HepG2 (cell line): Measurements from ENCODE around the gene DRD1. TPM values are rescaled to one million over a fixed set of nuclear protein-coding genes. Genes with fewer than 3 reads are reported as not detected.

Experiments used
- ATAC-seq: fragments of 200-7000 bp; cut with Tn5 transposase; 3 replicates; pipeline ENCODE4 v1.9.1; 2020; ENCODE audit warnings: mild to moderate bottlenecking, moderate library complexity
- BruUV-seq: library from RNA; stranded (reverse); fragments of 400-500 nt; replicated peaks from 2 replicates; lab custom pipeline; 2021; lab: Mats Ljungman, UMichigan
- CTCF ChIA-PET: fragments of 300-600 bp; formaldehyde crosslinking; extraction: SDS; loops from one replicate; lab custom pipeline; 2021; ENCODE audit warnings: low total read pairs, inconsistent platforms, low intra/inter-chr PET ratio; lab: Yijun Ruan, JAX
- POLR2A ChIA-PET: fragments of 350-600 bp; sonication (Branson Sonifier 250); formaldehyde crosslinking; loops from one replicate; lab custom pipeline; 2020; ENCODE audit warnings: antibody characterized with exemption, inconsistent platforms; lab: Yijun Ruan, JAX
- DNase-seq: peaks from one replicate; pipeline ENCODE4 v3.0.0-alpha.2; 2015; ENCODE audit warnings: low spot score
- FAIRE-seq: peaks from 3 replicates; lab custom pipeline; 2011; peaks lifted over from hg19 to GRCh38; lab: Jason Lieb, UNC
- H2AFZ ChIP-seq: one replicate; pipeline ENCODE4 v1.6.1; 2011; ENCODE audit warnings: low read length, inconsistent platforms
- H3K27ac ChIP-seq: fragments of 300-600 bp; 3 replicates; pipeline ENCODE4 v1.8.0; 2011; ENCODE audit warnings: mixed run types, mild to moderate bottlenecking, mixed read lengths, low read length, inconsistent platforms; ENCODE audit not compliant: insufficient read depth; ENCODE audit errors: extremely low read length
- H3K27me3 ChIP-seq, 2 experiments: fragments of 200-600 bp in 1 of 2; 2 replicates in 1 of 2; 3 replicates in 1 of 2; pipeline versions ENCODE4 v1.6.0 to v1.8.0; 2011; ENCODE audit warnings: low read length in 2 of 2, mild to moderate bottlenecking in 2 of 2, moderate library complexity in 2 of 2, inconsistent platforms in 1 of 2; ENCODE audit not compliant: insufficient read depth in 2 of 2, control insufficient read depth in 1 of 2
- H3K36me3 ChIP-seq, 2 experiments: fragments of 200-600 bp in 1 of 2; replicated peaks in 1 of 2; 2 replicates in 1 of 2; 3 replicates in 1 of 2; pipeline versions ENCODE4 v1.5.1 to v1.8.0; 2011; ENCODE audit warnings: low read length in 2 of 2, inconsistent platforms in 1 of 2; ENCODE audit not compliant: insufficient read depth in 2 of 2, control insufficient read depth in 1 of 2
- H3K4me1 ChIP-seq: 2 replicates; pipeline ENCODE4 v1.5.1; 2012; ENCODE audit warnings: low read length, inconsistent platforms; ENCODE audit not compliant: insufficient read depth
- H3K4me2 ChIP-seq: 2 replicates; pipeline ENCODE4 v1.6.0; 2011; ENCODE audit warnings: low read depth, low read length, inconsistent platforms
- H3K4me3 ChIP-seq, 3 experiments: fragments of 200-600 bp in 1 of 3; sonication (generic), shearing (Covaris generic) in 1 of 3; replicated peaks in 1 of 3; 2 replicates each; pipeline ENCODE4 v1.5.1; 2011 to 2016; ENCODE audit warnings: low read length in 3 of 3, inconsistent platforms in 2 of 3, low read depth in 2 of 3, mild to moderate bottlenecking in 2 of 3, control low read depth in 1 of 3, mixed read lengths in 1 of 3; ENCODE audit not compliant: insufficient read depth in 1 of 3
- H3K79me2 ChIP-seq: one replicate; pipeline ENCODE4 v1.6.1; 2011; ENCODE audit warnings: low read length, inconsistent platforms; ENCODE audit not compliant: insufficient read depth
- H3K9ac ChIP-seq: 2 replicates; pipeline ENCODE4 v1.6.0; 2011; ENCODE audit warnings: mild to moderate bottlenecking, low read depth, low read length, inconsistent platforms; ENCODE audit not compliant: insufficient read depth
- H3K9me3 ChIP-seq: 2 replicates; pipeline ENCODE4 v1.5.1; 2012; ENCODE audit warnings: mild to moderate bottlenecking, low read length
- H4K20me1 ChIP-seq: 2 replicates; pipeline ENCODE4 v1.6.0; 2011; ENCODE audit warnings: inconsistent platforms, mild to moderate bottlenecking, low read length, moderate library complexity; ENCODE audit not compliant: insufficient read depth
- CEBPB ChIP-seq: IDR thresholded peaks from 2 replicates; pipeline ENCODE4 v1.6.1; 2011; ENCODE audit warnings: low read depth, low read length, improper control_type of control experiment, borderline replicate concordance
- FIP1L1 ChIP-seq: fragments of 200-400 bp; formaldehyde crosslinking; IDR thresholded peaks from 2 replicates; pipeline ENCODE4 v1.6.1; 2018; ENCODE audit warnings: low read depth, mild to moderate bottlenecking, low read length, moderate library complexity, borderline replicate concordance; ENCODE audit not compliant: insufficient read depth
- LCORL ChIP-seq, 2 experiments: fragments of 450-650 bp in 1 of 2; sonication (generic) in 1 of 2; formaldehyde crosslinking in 1 of 2; IDR thresholded peaks; 2 replicates each; pipeline versions ENCODE4 v1.5.0 to v1.6.1; 2017 to 2020; ENCODE audit warnings: antibody characterized with exemption in 1 of 2, missing genetic modification reagents in 1 of 2
- PLSCR1 ChIP-seq: sonication (generic); formaldehyde crosslinking; IDR thresholded peaks from 2 replicates; pipeline ENCODE4 v1.5.0; 2020; ENCODE audit warnings: missing genetic modification reagents, mild to moderate bottlenecking, borderline replicate concordance
- RAD21 ChIP-seq: fragments of 450-650 bp; formaldehyde crosslinking; IDR thresholded peaks from 2 replicates; pipeline ENCODE4 v1.5.0; 2020; ENCODE audit warnings: mild to moderate bottlenecking
- RXRB ChIP-seq: IDR thresholded peaks from 2 replicates; pipeline ENCODE4 v1.6.1; 2016; ENCODE audit warnings: borderline replicate concordance, missing genetic modification reagents, missing compliant biosample characterization
- SMARCE1 ChIP-seq: fragments of 450-650 bp; IDR thresholded peaks from 2 replicates; pipeline ENCODE4 v1.6.1; 2017; ENCODE audit warnings: borderline replicate concordance
- ZNF329 ChIP-seq: sonication (generic); formaldehyde crosslinking; IDR thresholded peaks from 2 replicates; pipeline ENCODE4 v1.9.0; 2021; ENCODE audit warnings: low read depth, mild to moderate bottlenecking, missing genetic modification reagents
- ZNF446 ChIP-seq: sonication (generic); formaldehyde crosslinking; IDR thresholded peaks from 2 replicates; pipeline ENCODE4 v1.5.0; 2020; ENCODE audit warnings: mild to moderate bottlenecking, missing genetic modification reagents
- ZNF775 ChIP-seq: sonication (generic); formaldehyde crosslinking; IDR thresholded peaks from 2 replicates; pipeline ENCODE4 v1.4.0; 2020; ENCODE audit warnings: missing genetic modification reagents, mild to moderate bottlenecking, moderate library complexity, borderline replicate concordance
- WGBS: methylation state at CpG from one replicate; pipeline ENCODE4 v1.1.6; 2017; ENCODE audit warnings: low lambda C conversion rate; 5-methylcytosine and 5-hydroxymethylcytosine counted together
- in situ Hi-C: cut with HindIII; loops from 2 replicates; pipeline ENCODE4 v1.10.0; 2017; ENCODE audit warnings: low pct_unique_long_range_greater_than_20kb; ENCODE audit not compliant: extremely low pct_ligation_motif_present
- intact Hi-C: fragments of 100-400 bp; cut with micrococcal nuclease; formaldehyde crosslinking; loops from one replicate; pipeline ENCODE4 v1.10.0; 2022; ENCODE audit not compliant: unreplicated experiment
- polyA plus RNA-seq, 8 experiments: library from polyadenylated mRNA; depleted of rRNA in 3 of 8; stranded (reverse) in 7 of 8; unstranded in 1 of 8; fragments of >200 nt; fragmentation: Illumina TruSeq in 4 of 8; extraction: Trizol in 4 of 8; gene quantifications; 2 replicates each; pipeline versions ENCODE4 v1.2.1 to v1.2.3, GENCODE V29; 2011 to 2016; ENCODE audit warnings: low read depth in 4 of 8, missing spikeins in 1 of 8, mixed read lengths in 1 of 8; ENCODE audit not compliant: insufficient read depth in 1 of 8
- total RNA-seq, 5 experiments: library from RNA; depleted of rRNA; stranded (reverse); fragments of >200 nt; fragmentation: Illumina TruSeq; extraction: Trizol; gene quantifications; 2 replicates each; pipeline ENCODE4 v1.2.3, GENCODE V29; 2016; ENCODE audit warnings: low read depth in 1 of 5
- TF ChIP-seq, protein P1 (sequence below): sonication (generic); formaldehyde crosslinking; IDR thresholded peaks from 2 replicates; pipeline ENCODE4 v1.4.0; 2020; ENCODE audit warnings: missing genetic modification reagents

The DRD1 gene
- total and polyA plus RNA-seq, 2 of the 13 experiments (the other 11 are each of a cell fraction or from before 2014, with no cell fraction given), result not detected

DNA sequence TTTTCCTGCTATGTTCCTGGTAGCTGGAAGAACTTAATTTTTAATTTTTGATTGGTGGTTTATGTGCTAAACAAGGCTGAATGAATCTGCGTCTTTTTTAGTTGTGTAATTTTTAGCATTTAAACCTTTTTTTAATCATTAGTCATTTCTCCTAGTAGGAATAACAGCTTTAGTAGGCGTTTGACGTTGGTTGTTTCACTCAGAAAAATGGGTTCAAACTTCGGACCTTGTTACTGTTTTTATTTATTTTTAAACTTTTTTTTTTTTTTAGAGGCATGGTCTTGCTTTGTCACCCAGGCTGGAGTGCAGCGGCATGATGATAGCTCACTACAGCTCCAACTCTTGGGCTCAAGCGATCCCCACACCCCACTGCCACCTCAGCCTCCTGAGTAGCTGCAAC lies 47.2 kb upstream of the DRD1 start:
- Histone ChIP-seq H4K20me1 (peaks cover 59% of the 10 kb centered on the region), H3K9me3 (no peaks in the 10 kb centered on the region), H3K27ac (no peak overlapping the region), H3K4me3 (no peak overlapping the region), H3K9ac (no peak overlapping the region), H2AFZ (no peak overlapping the region), H3K27me3 (no peaks in the 10 kb centered on the region), H3K36me3 (peaks cover 33 to 64% of the 10 kb centered on the region in 2 experiments), H3K4me1 (no peaks in the 10 kb centered on the region)
- DNase-seq (no peak), ATAC-seq (no peak), FAIRE-seq (no peak)
- BruUV-seq, result no TSS peak
- intact Hi-C loops, result no loop called here
- in situ Hi-C loops, result no loop called here
- POLR2A ChIA-PET, result no interaction called here
- WGBS, result 91% methylated on average over 6 of the region's 6 CpGs
- no peak for TF ChIP-seq RXRB (CRISPR knock-in tag)
- no peak for TF ChIP-seq ZNF775 (CRISPR knock-in tag)
- no peak for TF ChIP-seq ZNF446 (CRISPR knock-in tag)
- no peak for TF ChIP-seq CEBPB
- TF ChIP-seq, all 625 proteins: peak for 0
- CTCF ChIA-PET, result no interaction called here
- no peak overlapping the region for H3K4me2 ChIP-seq
- H3K79me2 ChIP-seq, result peaks cover 51% of the 10 kb centered on the region

DNA sequence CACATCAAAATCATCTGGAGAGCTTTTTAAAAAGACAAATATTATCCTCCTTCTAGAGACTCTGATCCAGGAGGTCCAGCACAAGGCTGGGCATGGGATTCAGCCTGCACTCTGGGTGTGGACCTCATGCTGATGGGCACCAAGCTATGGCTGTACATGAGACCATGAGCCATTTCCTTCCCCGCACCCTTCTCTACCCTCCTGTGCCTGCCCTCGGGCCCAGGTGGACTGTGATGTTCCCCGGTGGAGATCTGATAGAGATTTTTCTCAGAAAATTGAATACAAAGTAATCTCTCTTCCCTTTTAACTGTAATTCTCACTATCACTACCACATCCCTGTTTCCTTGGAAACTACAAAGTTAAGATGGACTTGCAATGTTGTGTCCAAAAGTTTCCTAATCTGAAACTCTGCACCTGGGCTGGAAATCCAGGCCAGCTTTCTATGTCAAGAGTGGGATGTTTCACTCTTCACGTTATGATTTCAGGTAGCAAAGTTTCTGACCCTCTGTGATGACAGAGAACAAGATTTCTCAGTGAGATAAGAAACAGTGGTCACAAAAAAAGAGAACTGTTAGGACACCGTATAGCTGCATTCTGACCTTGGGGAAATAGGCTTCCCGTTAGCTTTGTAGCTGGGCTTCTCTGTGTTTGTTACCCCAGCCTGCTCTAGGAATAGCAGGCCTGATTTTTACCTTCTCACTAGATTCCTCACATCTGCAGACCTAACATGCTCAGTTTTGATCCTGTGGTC lies 45.9 kb upstream of the DRD1 start:
- CTCF ChIA-PET, result no interaction called here
- Histone ChIP-seq H3K9ac (no peak overlapping the region), H3K9me3 (no peaks in the 10 kb centered on the region), H3K79me2 (peaks cover 65% of the 10 kb centered on the region), H3K4me1 (no peaks in the 10 kb centered on the region), H4K20me1 (peaks cover 70% of the 10 kb centered on the region), H3K4me3 (no peak overlapping the region), H3K36me3 (peaks cover 38 to 73% of the 10 kb centered on the region in 2 experiments), H3K4me2 (no peak overlapping the region), H2AFZ (no peak overlapping the region), H3K27ac (no peak overlapping the region), H3K27me3 (no peaks in the 10 kb centered on the region)
- no TSS peak for BruUV-seq
- FAIRE-seq (no peak), DNase-seq (no peak), ATAC-seq (no peak)
- POLR2A ChIA-PET, result interaction anchor here (1.7 kb wide), 1 partner anchor 12 kb away, joined by 4 read pairs; the partner anchor contains the start of gene SFXN1
- WGBS, result 88% methylated on average over 6 of the region's 6 CpGs
- in situ Hi-C loops, result no loop called here
- intact Hi-C loops, result no loop called here
- no peak for TF ChIP-seq FIP1L1
- no peak for TF ChIP-seq ZNF329 (CRISPR knock-in tag)
- TF ChIP-seq, protein P1, sequence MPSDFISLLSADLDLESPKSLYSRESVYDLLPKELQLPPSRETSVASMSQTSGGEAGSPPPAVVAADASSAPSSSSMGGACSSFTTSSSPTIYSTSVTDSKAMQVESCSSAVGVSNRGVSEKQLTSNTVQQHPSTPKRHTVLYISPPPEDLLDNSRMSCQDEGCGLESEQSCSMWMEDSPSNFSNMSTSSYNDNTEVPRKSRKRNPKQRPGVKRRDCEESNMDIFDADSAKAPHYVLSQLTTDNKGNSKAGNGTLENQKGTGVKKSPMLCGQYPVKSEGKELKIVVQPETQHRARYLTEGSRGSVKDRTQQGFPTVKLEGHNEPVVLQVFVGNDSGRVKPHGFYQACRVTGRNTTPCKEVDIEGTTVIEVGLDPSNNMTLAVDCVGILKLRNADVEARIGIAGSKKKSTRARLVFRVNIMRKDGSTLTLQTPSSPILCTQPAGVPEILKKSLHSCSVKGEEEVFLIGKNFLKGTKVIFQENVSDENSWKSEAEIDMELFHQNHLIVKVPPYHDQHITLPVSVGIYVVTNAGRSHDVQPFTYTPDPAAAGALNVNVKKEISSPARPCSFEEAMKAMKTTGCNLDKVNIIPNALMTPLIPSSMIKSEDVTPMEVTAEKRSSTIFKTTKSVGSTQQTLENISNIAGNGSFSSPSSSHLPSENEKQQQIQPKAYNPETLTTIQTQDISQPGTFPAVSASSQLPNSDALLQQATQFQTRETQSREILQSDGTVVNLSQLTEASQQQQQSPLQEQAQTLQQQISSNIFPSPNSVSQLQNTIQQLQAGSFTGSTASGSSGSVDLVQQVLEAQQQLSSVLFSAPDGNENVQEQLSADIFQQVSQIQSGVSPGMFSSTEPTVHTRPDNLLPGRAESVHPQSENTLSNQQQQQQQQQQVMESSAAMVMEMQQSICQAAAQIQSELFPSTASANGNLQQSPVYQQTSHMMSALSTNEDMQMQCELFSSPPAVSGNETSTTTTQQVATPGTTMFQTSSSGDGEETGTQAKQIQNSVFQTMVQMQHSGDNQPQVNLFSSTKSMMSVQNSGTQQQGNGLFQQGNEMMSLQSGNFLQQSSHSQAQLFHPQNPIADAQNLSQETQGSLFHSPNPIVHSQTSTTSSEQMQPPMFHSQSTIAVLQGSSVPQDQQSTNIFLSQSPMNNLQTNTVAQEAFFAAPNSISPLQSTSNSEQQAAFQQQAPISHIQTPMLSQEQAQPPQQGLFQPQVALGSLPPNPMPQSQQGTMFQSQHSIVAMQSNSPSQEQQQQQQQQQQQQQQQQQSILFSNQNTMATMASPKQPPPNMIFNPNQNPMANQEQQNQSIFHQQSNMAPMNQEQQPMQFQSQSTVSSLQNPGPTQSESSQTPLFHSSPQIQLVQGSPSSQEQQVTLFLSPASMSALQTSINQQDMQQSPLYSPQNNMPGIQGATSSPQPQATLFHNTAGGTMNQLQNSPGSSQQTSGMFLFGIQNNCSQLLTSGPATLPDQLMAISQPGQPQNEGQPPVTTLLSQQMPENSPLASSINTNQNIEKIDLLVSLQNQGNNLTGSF (CRISPR knock-in tag), result no peak
- no peak for TF ChIP-seq LCORL (IDR thresholded peaks at IDR 0.05)
- TF ChIP-seq LCORL (CRISPR knock-in tag; IDR thresholded peaks at IDR 0.05), result no peak
- no peak for TF ChIP-seq SMARCE1
- no peak for TF ChIP-seq PLSCR1 (CRISPR knock-in tag)
- no peak for TF ChIP-seq RAD21 (CRISPR knock-in tag)
